GM21717 (cell line): ENCODE data around the gene PTPRK.
"Not testable (repeated sequence)": the region's sequence is repeated elsewhere in the genome, so short reads cannot be mapped to it uniquely, and the experiment has no call there.

Experiments
- ATAC-seq: cut with Tn5 transposase; IDR thresholded peaks from one replicate; pipeline ENCODE4 v1.9.1; 2021; ENCODE audit warnings: mild to moderate bottlenecking, moderate library complexity; ENCODE audit not compliant: unreplicated experiment

Gene PTPRK

DNA sequence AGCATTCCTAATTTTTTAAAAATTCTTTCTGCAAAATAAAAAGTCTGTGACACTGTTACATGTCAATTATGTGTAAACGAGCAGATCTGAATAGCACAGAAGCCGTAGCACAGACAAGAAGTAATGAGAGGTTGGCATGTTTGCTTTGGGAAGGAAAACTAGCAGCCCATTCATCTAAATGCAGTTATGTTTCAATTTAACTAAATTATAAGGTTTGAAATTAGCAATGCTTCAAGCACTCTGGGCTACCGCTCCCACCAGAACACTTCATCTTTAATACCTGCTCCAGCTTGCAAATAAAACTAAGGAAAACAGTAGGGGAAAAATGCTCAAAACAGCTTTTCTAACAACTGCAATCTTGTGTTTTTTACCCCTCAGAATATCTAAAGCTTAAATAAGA, 73.9 kb downstream of the PTPRK start:
- ATAC-seq = no peak

DNA sequence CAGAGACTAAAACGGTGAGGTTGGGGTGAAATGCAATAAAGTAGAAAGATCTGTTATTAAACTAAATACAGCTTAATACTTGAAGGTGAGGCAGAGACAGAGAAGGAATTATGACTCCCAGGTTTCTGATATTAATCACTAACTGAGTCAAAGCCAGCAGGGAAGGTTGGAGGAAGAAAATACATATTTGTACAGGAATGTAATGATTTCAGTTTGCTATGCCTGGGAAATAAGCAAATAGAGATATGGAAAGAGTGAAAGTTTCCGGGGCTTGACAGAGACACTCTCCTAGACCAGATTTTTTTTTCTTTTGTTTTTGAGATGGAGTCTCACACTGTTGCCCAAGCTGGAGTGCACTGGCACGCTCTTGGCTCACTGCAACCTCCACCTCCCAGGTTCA, 76.8 kb downstream of the PTPRK start:
- no peak for ATAC-seq

DNA sequence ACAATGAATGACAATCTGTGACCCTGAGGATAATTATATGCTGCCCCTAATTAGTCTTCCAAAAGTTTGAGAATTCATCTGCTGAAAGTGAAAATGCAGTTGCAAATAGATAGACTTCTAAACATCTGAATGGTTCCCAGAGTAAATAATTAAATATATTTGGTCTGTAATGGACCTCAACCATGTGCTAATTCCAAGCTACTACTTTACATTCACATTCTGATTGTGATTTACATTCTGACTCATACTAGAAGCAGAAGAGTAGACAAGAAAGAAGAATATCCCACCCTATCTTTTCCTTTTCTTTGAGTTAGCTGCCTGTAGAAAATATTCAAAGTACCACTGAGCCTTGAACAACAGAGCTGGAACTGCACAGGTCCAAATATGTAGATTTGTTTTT, 80.8 kb downstream of the PTPRK start:
- ATAC-seq = no peak

DNA sequence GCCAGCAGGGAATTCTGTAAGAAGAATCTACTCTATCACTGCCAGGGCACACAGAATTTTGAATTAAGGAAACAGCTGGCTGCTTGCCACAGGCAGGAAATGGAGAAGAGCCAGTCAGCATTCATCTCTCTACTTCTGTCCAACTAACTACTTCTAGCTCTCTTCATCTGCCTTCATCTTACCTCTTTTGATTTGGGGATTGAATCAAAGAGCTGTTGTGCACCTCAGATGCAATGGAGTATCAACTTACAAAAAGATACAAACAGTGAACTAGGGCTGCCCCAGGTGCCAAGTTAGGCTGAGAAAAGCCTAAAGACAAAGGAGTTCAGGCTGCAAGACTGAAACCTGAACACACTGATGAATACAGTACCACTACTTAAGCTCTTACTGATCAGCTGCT, 82.0 kb downstream of the PTPRK start:
- ATAC-seq = no peak

DNA sequence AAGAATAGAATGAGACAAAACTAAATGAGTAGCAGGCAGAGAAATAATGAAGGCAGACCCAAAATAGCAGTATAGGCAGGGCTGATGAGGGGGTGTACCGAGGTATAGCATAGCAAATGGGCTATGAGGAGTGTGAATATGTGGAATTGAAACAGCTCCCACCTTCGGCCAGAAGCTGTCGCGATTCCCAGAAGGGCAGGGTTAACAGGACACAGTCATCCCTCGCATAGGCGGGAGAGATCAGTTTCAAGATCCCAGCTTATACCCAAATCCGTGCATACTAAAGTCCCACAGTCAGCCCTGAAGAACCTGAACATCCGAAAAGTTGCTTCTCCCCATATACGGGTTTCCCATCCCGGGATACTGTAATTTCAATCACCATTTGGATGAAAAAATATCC, 82.7 kb downstream of the PTPRK start:
- ATAC-seq = no peak

DNA sequence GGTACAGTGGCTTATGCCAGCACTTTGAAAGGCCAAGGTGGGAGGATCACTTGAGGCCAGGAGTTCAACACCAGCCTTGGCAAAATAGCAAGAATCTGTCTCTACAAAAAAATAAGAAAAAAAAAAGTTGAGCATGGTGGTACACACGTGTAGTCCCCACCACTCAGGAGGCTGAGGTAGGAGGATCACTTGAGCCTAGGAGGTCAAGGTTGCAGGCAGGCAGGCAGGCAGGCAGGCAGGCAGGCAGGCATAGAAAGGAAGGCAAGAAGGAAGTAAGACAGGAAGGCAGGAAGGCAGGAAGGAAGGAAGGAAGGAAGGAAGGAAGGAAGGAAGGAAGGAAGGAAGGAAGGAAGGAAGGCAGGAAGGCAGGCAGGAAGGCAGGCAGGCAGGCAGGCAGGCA, 85.6 kb downstream of the PTPRK start:
- not testable (repeated sequence) for ATAC-seq

DNA sequence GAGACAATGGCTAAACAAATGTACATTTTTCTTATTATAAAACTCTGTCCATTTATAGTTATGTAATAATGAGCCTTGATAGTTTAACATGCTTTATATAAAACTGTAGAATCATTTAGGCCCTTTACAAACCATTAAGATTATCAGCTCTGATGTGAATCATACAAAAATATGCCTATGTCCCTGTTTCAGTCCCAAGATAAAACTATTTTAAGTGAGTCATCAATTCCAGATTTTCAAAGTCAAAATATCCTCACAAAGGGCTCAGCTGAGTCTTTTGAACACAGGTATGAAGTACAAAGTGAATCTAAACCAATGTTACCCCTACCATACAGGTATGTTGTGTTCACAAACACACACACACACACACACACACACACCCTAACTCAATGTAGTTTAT, 88.0 kb downstream of the PTPRK start:
- ATAC-seq = no peak

DNA sequence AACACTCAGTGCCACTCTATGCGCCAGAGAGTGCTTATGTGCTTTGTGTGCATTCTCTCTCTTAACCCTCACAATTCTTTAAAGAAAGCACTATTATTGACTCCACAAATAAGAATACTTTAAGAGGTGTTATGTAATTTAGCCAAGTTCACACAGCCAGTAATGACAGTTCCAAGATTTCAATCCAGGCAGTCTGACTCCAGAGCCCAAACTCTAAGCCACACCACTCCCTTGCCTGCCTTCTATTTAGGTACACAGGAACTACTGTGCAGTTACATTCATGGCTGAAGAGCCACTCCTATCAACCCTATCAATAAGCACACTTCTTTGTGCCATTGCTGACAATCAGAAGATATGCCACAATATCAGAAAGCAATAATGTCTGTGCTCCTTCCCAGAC, 93.3 kb downstream of the PTPRK start:
- no peak for ATAC-seq

DNA sequence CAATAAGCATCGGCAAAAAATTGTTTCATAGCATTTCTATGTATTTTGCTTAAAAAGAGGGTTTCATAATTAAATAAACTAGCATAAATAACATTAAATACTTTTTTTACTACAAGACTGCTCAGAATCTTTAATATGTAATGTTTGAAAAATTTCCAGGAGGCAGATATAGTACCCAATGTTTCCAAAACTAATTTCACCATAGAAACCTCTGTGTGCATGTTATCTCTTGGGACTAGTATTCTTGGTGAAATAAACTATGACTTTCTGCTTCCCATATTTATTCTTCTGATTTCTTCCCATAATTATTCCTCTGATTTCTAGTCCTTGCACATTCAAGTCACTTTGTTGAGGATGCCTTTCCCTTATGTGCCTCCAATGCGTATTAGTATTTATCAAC, 94.5 kb downstream of the PTPRK start:
- no peak for ATAC-seq

DNA sequence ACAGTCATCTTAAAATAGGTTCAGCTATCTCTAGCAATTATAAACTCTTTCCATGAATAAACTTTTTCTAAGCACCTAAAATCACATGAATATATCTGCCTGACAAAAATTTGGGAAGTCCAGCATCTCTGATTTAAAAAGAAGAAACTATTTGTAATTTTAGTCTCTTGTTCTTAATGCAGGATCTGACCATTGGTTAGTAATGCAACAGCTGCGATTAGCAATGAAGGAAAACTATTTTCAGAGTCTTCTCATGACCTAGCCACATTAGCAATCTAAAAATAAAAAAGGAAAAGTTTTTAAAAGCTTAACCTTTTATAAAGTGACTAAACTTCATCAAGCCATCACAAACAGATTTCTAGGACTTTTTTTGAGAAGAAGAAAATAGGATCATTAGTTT, 97.5 kb downstream of the PTPRK start:
- no peak for ATAC-seq

DNA sequence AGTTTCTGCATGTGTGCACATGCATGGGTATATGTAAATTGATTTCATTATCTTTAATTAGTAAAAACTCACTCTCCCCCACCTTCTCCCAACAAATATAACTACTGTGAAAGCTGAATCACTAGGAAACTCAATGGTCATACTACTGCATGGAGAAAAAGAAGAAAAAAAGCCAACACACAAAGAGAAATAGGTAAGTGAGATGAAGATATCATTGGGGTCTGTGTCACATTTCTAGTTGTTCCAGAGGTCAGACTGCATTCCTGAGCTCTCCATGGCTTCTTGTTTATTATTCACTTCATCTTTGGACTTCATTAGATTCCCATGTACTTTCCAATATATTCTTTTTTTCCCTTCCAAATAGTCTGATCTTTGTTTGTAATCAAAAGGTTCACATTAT, 98.2 kb downstream of the PTPRK start:
- ATAC-seq = no peak

DNA sequence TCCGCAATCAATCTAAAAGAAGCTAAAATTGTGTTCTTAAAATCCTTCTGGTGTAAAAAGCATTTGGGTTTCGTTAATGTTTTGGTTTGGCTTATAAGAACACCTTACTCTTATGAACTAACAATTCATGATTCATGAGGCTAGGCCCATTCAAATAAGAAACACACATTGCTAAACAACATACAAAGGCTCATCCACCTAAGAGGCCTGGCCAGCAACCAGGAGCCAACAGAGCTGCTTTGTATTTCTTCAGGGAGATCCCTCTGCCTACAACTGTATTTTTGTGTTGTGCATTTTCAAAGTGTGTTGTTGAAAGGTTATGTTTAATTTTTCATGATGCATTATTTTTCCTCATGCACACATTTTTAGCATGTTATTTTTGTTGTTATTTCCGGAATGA, 98.6 kb downstream of the PTPRK start:
- ATAC-seq = no peak

DNA sequence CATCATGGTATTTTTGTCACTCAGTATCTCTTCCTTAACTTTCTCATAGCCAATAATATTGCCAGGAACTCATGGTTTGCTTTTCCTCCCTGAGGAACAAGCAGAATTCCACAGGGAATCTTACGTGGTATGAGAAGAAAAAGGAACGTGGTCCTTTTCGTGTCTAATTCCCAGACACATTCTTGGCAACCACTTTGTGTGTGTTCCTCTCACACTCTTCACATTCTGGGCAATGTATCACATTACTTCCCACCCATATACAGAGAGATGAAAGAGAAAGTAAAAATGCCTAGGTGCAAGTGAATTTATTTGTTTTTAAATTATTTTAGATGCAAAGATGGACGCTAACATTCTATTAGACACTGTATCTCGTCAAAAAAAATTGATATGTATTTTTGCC, 102.7 kb downstream of the PTPRK start:
- ATAC-seq = no peak

DNA sequence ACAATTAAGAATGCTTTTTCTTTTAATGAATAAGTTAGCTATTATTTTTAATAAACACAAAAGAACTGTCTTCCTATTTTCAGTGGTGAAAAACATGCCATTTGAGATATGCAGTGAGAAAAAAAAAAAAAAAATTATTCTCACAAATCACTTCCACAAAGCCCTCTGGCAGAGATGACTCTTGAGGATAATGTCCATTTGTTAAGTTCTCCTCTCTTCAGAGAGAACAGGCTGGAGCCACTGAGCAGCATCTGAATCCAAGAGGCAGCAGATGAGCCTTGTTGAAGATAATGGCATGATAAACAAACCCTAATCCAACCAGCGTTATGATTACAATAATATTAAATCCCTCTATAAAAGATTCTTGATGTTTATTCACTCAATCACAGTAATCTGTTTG, 105.0 kb downstream of the PTPRK start:
- ATAC-seq = no peak

DNA sequence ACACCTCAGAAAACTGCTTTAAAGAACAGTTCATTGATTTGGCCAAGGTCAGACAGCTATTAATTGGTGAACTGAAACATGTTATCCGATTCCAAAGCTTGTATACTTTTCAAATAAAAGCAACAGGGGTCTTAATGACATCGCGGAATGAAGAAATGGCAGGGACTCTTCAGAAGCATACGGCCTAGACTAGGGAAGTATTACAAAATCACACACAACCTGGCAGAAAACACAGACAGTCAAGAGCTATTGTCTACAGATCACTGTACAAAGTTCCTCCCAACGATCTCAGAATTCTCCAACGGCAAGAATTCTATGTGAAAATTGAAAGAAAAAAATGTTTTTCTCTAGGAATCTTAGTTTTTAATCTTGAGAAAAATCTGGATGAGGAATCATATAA, 105.5 kb downstream of the PTPRK start:
- no peak for ATAC-seq

DNA sequence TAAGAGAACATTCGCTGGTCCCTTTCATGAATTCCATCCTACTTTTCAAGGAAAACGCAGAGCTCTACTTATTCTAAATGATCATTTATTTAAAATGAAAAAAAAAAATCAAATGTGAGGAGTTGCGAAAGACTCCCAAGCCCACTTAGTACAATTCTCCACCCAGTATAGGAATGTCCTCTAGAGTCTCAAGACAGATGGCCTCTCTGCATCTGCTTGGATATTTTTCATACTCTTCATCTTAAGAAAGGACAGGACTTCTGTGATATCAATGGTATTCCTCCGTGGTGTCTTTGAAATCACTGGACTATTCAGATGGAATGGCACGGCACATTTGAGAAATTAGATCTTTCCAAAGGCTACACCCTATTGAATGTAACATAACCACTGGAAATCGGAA, 107.1 kb downstream of the PTPRK start:
- ATAC-seq = no peak

DNA sequence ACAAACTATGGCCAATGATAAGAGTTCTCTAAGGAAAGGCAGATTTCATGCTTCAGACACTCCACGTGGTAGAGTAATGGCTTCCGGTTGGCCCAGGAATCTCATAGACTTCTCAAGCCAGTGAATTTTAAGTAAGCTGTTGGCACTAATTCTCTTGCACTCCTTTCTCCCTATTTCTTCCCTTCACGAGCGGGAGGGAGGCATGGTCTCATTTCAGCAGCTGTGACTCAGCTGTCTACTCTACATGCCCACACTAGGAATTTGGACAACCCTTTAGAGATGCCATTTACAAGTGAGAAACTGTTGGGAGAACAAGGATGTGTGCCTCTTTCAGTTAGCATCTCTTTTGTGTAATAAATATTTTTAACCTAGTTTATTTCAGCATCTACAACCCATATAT, 107.7 kb downstream of the PTPRK start:
- ATAC-seq = no peak

DNA sequence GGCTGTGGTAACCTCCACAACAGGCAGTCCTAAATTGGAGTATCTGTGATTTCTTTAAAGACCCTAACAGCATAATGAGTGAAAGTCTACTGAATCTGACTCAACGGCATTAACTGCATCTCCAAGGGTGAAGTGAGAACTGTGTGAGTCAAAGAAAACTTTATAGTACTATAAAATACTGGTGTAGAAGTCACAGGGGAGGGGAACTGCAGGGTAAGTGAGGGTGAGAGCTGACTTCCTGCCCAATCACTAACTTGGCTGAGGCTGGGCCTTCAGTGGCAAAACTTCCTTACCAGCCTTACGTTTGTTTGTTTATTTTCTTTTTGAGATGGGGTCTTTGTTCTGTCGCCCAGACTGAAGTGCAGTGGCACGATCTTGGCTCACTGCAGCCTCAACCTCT, 109.8 kb downstream of the PTPRK start:
- no peak for ATAC-seq

DNA sequence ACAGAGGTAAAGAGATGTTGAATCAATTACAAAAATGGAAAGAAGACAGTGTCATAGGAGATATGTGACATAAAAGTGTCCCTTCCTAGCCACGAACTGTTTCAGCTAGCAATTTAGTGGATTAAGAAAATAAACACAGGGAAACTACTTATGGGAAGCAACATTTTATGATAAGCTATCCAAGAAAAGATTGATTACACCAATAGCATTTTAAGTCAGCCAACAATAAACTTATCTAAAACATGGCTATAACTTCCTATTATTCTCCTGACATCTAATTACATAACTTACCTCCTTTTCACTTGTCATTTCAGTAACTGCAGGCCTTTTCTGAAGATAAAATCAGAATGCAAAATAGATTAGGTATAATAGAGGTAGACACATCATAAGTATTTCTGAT, 111.4 kb downstream of the PTPRK start:
- ATAC-seq = no peak

DNA sequence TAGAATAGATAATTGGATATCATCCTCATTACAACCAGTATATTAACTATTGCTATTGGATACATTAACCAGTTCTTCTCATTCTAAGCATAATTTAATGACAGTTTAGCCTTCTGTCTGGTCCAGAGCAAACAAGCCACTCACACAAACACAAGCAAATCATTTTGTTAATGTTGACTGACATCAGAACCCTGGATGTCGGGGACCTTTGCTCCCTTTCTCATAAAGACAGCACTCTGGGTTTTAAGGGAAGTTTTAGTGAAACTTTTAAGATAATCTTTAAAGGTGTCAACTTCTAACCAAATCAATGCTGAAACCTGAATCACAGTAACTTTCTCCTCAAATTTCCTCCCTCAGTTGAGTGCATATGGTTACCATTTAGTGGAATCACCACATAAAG, 113.9 kb downstream of the PTPRK start:
- ATAC-seq = no peak

DNA sequence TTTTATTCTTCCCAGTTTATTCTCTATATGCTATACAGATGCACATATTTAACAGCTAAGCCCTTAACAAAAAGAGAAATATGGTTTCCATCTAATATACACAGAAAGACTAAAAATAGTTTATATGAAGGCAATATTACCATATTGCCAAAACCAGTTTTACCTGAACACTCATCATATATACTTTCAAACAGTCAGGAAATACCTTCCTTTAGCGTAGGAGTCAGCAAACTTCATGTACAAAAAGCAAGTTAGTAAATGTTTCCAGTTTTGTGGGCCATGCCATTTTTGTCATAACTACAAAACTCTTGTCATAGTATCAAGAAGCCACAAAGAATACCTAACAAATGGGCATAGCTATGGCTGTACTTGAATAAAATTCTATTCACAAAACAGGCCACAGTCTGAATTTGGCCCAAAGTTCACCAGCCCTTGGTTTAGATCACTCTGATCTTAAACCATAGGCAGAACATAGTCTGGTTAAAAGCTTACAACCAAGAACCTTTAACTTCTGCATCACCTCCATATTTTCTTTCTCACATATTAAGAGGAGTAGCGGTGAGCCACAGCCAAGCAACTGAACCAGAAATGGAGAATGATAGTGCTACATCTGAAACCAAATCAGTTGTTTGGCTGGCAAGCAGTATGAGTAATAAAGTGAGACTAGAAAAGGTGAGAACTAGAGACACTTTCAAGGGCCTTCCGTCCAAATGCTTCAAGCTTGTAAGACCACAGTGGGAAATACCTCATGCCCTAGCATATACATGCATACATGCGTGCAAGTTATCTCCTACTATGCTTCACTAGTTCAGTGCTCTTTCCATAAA, 116.6 kb downstream of the PTPRK start:
- ATAC-seq = no peak

DNA sequence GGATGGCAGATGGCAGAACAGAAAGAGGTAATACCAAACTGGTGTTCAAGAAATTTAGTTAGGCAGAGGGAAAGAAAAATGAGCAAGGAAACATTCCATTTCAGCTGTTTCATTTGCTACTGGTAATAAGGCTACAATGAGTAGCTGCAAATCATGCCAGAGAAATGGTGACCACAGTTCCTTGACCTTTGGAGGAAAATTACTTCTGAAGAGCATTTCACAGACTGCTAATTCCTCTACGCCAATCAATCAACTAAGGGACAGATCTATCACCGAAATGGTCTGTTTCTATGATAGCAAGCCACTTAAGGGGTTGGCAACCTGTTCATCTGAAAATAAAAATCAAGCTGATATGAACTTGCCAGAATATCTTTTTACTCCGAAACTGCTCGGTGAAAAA, 119.5 kb downstream of the PTPRK start:
- ATAC-seq = no peak

DNA sequence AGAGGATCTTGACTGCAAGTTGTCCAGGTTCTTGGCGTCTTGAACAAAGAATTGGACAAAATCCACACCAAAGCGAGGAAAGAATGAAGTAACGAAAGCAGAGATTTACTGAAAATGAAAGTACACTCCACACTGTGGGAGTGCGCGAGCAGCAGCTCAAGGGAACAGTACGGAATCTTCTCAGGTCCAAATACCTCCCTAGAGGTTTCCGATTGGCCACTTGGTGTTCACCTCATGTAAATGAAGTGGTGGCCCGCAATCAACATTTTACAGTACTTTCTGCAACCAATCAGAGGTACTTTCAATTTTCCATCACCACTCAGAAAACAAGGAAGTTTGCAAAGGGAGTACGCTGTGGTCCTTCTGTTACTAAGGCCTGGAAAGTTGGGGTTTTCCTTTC, 122.4 kb downstream of the PTPRK start:
- ATAC-seq = no peak
